ENCODE measurements around the gene TTPAL. TPM values are rescaled to one million over a fixed set of nuclear protein-coding genes. Genes with fewer than 3 reads are reported as not detected.
A peak's percentile ranks its signal among the peaks of the same experiment; 100 is the strongest.

The TTPAL gene
- total and polyA plus RNA-seq, 10 of the 15 experiments (the other 5 are each of a cell fraction or from before 2014, with no cell fraction given): 4.0 to 24.0 (median 9.3) TPM

- TF ChIP-seq, protein P1, sequence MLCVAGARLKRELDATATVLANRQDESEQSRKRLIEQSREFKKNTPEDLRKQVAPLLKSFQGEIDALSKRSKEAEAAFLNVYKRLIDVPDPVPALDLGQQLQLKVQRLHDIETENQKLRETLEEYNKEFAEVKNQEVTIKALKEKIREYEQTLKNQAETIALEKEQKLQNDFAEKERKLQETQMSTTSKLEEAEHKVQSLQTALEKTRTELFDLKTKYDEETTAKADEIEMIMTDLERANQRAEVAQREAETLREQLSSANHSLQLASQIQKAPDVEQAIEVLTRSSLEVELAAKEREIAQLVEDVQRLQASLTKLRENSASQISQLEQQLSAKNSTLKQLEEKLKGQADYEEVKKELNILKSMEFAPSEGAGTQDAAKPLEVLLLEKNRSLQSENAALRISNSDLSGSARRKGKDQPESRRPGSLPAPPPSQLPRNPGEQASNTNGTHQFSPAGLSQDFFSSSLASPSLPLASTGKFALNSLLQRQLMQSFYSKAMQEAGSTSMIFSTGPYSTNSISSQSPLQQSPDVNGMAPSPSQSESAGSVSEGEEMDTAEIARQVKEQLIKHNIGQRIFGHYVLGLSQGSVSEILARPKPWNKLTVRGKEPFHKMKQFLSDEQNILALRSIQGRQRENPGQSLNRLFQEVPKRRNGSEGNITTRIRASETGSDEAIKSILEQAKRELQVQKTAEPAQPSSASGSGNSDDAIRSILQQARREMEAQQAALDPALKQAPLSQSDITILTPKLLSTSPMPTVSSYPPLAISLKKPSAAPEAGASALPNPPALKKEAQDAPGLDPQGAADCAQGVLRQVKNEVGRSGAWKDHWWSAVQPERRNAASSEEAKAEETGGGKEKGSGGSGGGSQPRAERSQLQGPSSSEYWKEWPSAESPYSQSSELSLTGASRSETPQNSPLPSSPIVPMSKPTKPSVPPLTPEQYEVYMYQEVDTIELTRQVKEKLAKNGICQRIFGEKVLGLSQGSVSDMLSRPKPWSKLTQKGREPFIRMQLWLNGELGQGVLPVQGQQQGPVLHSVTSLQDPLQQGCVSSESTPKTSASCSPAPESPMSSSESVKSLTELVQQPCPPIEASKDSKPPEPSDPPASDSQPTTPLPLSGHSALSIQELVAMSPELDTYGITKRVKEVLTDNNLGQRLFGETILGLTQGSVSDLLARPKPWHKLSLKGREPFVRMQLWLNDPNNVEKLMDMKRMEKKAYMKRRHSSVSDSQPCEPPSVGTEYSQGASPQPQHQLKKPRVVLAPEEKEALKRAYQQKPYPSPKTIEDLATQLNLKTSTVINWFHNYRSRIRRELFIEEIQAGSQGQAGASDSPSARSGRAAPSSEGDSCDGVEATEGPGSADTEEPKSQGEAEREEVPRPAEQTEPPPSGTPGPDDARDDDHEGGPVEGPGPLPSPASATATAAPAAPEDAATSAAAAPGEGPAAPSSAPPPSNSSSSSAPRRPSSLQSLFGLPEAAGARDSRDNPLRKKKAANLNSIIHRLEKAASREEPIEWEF (IDR thresholded peaks at IDR 0.05; ENCODE audit: insufficient replicate concordance, low read depth, low read length): no peak
- no peak for TF ChIP-seq MEF2B (IDR thresholded peaks at IDR 0.05; ENCODE audit: partially characterized antibody, poor library complexity, severe bottlenecking)
- 0 out of 2 replicates have a peak, but pooled peaks have one; percentile 40 for TF ChIP-seq IRF4 (IDR thresholded peaks at IDR 0.05; ENCODE audit: low read depth, low read length)
- no peak for TF ChIP-seq POLR2A (IDR thresholded peaks at IDR 0.05; ENCODE audit: low read depth, low read length)
- TF ChIP-seq SUPT20H (IDR thresholded peaks at IDR 0.05; ENCODE audit: borderline replicate concordance, control insufficient read depth, low read depth, low read length): no peak
- no peak for TF ChIP-seq ZNF384 (IDR thresholded peaks at IDR 0.05; ENCODE audit: borderline replicate concordance, low read depth, low read length)
- no peak for TF ChIP-seq ZBED1 (IDR thresholded peaks at IDR 0.05; ENCODE audit: borderline replicate concordance)
- no peak for TF ChIP-seq BMI1 (IDR thresholded peaks at IDR 0.05; ENCODE audit: borderline replicate concordance)
- no peak for TF ChIP-seq MYB (IDR thresholded peaks at IDR 0.05; ENCODE audit: borderline replicate concordance, low read depth, low read length)
- no peak for TF ChIP-seq CHD1 (IDR thresholded peaks at IDR 0.05; ENCODE audit: low read depth, low read length)
- peak; percentile 52; the same call in 1 of the 2 replicates for TF ChIP-seq CREM (IDR thresholded peaks at IDR 0.05; ENCODE audit: low read depth)
- TF ChIP-seq SREBF2 (IDR thresholded peaks at IDR 0.05; ENCODE audit: low read length): no peak
- no peak for TF ChIP-seq ZNF207 (IDR thresholded peaks at IDR 0.05; ENCODE audit: borderline replicate concordance)
- TF ChIP-seq NR2F1 (conservative IDR thresholded peaks at IDR 0.05): no peak
- TF ChIP-seq NFYA (IDR thresholded peaks at IDR 0.05; ENCODE audit: borderline replicate concordance, low read depth, low read length): no peak
- TF ChIP-seq BCL11A (IDR thresholded peaks at IDR 0.05; ENCODE audit: low read depth, low read length): no peak
- no peak for TF ChIP-seq E2F4 (IDR thresholded peaks at IDR 0.05; ENCODE audit: low read depth, low read length)
- TF ChIP-seq, protein P2, sequence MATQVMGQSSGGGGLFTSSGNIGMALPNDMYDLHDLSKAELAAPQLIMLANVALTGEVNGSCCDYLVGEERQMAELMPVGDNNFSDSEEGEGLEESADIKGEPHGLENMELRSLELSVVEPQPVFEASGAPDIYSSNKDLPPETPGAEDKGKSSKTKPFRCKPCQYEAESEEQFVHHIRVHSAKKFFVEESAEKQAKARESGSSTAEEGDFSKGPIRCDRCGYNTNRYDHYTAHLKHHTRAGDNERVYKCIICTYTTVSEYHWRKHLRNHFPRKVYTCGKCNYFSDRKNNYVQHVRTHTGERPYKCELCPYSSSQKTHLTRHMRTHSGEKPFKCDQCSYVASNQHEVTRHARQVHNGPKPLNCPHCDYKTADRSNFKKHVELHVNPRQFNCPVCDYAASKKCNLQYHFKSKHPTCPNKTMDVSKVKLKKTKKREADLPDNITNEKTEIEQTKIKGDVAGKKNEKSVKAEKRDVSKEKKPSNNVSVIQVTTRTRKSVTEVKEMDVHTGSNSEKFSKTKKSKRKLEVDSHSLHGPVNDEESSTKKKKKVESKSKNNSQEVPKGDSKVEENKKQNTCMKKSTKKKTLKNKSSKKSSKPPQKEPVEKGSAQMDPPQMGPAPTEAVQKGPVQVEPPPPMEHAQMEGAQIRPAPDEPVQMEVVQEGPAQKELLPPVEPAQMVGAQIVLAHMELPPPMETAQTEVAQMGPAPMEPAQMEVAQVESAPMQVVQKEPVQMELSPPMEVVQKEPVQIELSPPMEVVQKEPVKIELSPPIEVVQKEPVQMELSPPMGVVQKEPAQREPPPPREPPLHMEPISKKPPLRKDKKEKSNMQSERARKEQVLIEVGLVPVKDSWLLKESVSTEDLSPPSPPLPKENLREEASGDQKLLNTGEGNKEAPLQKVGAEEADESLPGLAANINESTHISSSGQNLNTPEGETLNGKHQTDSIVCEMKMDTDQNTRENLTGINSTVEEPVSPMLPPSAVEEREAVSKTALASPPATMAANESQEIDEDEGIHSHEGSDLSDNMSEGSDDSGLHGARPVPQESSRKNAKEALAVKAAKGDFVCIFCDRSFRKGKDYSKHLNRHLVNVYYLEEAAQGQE (IDR thresholded peaks at IDR 0.05; ENCODE audit: low read depth, low read length): no peak
- no peak for TF ChIP-seq RELA (IDR thresholded peaks at IDR 0.05; ENCODE audit: borderline replicate concordance, partially characterized antibody)
- no peak for TF ChIP-seq IKZF2 (IDR thresholded peaks at IDR 0.05)
- TF ChIP-seq NR2C2 (IDR thresholded peaks at IDR 0.05; ENCODE audit: borderline replicate concordance, control insufficient read depth, insufficient read length, low read depth): no peak
- no peak for TF ChIP-seq MTA3 (IDR thresholded peaks at IDR 0.05; ENCODE audit: borderline replicate concordance, low read length)
Observed at GRCh38 chr20:44496976-44497375, 21.3 kb downstream of the TTPAL start (continued).

Data from GM12878 (cell line).